GM19463 (cell line): ENCODE measurements around the gene SGK1.

Experiments used
- ATAC-seq: cut with Tn5 transposase; IDR thresholded peaks from one replicate; pipeline ENCODE4 v1.9.1; 2021; ENCODE audit warnings: mild to moderate bottlenecking, moderate library complexity; ENCODE audit not compliant: unreplicated experiment

Gene SGK1

DNA sequence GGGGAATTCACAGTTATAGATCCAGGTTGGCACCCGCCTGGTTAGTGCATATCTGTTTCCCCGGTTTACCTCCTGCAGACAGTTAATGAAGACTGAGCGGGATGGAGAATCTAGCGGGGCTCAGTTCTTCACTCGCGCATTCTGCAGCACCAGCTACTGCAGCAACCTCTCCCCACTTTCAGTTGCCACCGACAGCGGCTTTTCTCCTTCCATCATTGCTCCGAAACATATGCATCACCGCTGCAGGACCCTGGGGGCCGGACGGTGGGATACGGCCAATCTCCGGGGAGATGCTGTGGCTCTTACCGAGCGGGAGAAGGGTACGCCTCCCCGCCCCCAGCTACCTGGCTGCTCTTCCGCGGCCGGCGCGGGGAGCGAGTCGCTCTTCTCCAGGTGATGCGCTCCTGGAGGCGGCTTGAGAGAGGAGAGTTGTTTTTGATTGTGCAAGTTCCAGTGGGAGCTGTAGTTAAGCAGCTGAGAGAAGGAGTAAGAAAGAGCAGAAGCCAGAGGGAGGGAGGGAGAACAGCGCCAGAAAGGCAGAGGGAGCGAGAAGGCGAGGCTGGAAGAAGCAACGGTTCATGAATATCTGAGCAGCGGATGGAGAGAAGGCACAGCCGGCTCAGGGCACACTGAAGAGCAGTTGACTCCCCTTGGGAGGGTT, at the start of gene SGK1:
SGK1 (minus strand) TSS at position 642 of the 661 bp plus-strand sequence. CDS start 652 bp downstream, outside the sequence.
- ATAC-seq, result no peak

GRCh38 chr6:134363323-134364039, 45.6 kb upstream of the SGK1 start:
- no peak for ATAC-seq

GRCh38 chr6:134361011-134361410, 43.1 kb upstream of the SGK1 start:
- no peak for ATAC-seq

DNA sequence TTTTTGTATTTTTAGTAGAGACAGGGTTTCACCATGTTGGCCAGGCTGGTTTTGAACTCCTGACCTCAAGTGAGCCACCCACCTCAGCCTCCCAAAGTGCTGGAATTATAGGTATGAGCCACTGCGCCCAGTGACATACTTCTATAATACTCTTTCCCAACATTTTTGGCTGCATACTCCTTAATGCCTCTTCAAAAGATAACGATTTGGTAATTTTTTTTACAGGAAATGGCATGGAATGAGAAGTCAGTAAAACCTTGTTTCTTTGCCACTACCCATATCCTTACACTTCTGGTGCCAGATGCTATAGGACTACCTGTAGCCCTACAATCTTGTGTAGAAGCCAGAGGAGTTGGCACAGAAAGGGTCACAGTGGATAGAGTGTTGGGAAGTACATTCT, 41.4 kb upstream of the SGK1 start:
- no peak for ATAC-seq

DNA sequence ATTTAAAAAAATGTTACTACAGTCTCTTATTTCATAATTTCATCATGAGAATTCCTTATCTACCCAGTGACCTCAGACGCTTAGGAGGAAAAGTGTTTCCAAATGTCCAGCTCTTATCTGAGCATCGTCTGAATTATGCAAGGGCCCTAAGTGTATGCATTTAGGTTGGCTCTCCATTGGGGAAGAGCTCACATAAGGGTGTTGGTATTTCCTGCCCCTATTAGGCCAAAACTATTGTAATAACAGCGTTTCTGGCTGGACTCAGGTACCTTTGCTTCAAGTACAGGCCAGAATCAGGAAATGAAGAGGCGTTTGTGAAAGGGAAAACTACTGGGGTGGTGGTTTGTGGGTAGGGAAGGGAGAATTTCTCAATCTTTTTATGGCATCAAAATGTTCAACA, 40.4 kb upstream of the SGK1 start:
- ATAC-seq, result no peak

DNA sequence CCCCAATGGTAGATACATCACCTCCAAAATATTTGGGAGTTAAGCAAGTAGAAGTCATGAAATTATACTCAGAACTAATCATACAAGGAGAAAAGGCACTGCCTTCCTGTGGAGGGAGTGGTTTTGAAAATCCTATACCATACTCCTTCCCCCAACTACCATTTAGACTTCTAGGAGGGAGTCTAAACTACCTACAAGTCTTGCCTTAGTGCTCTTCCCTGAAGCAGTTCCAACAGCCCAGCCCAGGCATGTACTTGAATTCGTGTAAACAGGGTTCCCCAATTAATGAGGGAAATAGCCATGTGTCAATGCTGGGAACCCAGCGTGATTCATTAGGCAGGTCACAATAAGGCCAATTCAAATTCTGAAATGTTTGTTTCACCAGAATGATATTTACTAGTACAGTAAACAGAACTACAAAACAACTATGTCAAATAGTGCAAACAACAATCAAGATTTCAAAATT, 39.1 kb upstream of the SGK1 start:
- ATAC-seq, result no peak

DNA sequence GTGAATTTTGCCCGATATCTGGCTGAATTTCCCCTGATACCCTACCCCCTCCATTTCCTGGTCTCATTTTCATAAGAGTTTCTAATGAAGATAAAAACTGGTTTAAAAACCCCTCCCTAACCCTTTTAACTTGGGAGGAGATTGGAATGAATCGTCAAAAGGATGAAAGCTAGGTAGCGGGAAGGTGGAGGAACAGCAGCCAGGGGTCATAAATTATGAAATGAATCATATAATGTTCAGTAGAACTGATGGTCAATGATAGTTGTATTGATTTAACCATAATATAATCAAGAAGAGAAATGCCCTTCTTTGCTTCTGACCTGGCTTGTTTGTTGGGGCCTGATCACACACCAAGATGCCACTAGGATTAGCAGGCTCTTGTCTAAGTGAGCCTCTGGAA, 38.5 kb upstream of the SGK1 start:
- no peak for ATAC-seq

GRCh38 chr6:134352786-134353480, 35.0 kb upstream of the SGK1 start:
- peak; percentile 53 for ATAC-seq

DNA sequence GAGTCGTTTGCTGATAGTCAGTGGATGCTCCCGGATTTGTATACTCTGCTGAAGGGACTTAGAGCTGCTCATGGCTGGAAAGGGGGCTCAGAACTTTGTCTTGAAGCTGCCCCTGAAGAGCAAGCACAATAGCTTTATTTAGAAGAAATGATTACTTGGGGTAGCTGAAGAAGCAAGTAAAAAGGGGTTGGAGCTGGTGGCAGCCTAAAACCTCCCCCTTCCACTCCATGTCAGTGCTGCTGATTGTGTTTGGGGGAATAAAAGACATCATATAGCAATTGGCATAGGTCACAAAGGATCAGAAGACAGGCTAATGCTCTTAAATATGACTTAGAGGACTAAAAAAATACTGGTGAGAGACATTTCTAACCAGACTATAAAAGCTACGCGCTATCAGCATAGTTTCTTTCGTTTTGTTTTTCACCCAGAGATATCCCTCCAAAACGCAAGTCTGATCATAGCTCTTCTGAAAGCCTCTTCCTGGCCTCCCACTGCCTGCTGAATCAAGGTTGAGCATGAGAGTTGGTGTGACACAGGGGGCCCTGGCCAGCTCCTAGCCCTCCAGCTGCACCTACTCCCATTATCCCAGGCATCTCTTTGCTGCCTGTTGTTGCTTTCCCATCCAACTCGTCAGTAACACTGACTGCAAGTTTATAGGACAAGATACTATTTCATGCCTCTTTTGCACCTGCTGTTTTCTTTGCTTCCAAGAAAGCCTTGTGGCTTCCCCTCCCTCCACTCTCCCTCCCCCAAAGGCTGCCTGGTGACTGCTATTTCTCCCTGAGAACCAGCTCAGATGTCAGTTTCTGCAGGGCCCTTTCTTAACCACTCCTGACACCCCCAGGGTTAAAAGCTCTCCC, 33.9 kb upstream of the SGK1 start:
- no peak for ATAC-seq

GRCh38 chr6:134347885-134348805, 30.2 kb upstream of the SGK1 start:
- ATAC-seq, result no peak

- ATAC-seq, result no peak
Observed at GRCh38 chr6:134346932-134347545, 29.1 kb upstream of the SGK1 start.

DNA sequence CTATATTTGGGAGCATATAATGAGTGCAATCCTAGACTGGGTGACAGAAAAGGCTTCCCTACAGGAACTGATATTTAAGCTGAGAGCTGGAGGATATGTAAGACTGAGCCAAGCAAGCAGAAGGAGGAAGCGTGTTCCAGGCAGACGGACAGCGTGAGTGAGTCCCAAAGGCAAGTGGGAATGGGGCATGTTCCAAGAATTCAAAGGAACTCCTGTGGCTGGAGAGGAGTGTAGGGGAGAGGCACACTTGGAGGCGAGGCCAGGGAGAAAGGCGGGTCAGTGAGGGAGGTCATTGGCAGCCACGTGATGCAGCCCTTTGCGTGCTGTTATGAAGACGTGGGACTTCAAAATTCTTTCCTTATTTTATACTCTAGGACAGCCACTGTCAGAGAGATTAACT, 27.9 kb upstream of the SGK1 start:
- ATAC-seq, result no peak

DNA sequence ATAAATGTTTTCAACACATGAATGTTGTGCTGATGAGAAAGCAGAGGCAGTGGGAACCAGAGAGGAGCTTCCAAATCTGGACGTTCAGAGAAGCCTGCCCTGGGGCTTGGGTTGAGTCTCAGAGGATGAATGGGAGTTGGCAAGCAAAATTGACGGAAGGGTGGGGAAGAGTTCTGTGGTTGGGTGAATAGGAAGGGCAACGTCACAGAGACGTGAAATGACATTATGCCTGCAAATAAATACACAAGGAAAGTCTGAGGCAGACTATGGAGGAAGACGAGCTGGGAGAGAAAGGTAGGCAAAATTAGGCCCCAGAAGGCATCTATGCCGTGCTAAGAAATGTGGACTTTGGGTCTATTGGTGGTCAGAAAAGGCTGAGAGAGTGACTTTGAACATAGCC, 25.2 kb upstream of the SGK1 start:
- no peak for ATAC-seq

DNA sequence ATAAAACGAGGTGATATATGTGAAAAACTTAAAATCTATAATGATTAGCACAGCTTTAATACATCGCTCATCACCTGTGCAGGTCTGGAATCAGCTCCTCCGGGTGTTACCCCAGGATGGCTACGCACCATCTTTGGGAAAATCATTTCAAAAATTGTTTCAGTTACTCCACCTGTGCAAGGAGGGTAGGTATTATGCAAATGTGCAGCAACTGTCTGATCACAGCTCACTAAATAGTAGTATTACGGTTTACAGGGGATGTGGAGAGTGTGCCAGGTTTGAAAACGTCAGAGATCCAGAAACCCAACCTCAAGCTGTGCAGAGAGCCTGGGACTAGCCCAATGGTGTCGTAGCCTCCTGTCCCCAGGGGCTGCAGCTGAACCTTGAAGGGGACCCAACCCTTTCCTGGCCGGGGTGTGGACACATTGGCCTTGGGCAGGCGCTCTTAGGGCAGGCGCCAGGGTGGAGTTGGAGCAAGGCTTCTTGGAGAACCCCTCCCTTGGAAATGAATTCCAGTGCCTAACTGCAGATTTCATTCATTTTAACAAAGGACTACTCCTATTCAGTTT, 24.2 kb upstream of the SGK1 start:
- no peak for ATAC-seq

GRCh38 chr6:134340179-134340975, 22.5 kb upstream of the SGK1 start:
- ATAC-seq, result no peak

DNA sequence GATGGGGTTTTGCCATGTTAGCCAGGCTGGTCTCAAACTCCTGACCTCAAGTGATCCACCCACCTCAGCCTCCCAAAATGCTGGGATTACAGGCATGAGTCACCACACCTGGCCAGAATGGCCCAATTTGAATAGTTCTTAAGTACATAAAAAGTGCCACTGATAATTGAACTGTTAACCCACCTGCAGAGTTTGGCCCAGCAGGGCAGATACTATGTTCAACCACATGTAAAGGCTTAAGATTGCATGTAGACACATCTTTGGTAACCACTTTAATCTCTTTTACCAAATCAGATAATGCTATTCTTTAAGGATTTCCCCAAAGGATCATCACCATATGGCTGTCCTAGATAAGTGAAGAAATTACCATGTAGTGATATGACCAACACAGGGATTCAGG, 21.3 kb upstream of the SGK1 start:
- ATAC-seq, result no peak

DNA sequence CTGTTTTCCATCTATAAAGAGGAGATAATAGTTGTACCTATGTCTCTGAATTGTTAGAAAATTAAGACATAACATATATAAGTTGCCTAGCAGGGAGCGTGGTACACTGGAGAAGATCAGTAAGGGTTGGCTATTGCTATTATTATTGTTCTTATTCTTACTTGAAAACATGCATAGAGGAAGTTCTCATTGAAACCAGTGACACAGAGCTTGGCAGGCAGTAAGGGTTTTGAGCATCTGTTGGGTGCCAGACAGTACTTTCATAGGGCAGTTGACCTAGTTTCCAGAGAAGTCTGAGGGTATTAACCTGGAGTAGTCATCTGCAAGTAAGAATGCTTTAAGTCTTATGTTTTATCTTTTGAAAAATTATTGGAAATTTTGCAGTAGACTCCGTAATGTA, 13.3 kb upstream of the SGK1 start:
- no peak for ATAC-seq

DNA sequence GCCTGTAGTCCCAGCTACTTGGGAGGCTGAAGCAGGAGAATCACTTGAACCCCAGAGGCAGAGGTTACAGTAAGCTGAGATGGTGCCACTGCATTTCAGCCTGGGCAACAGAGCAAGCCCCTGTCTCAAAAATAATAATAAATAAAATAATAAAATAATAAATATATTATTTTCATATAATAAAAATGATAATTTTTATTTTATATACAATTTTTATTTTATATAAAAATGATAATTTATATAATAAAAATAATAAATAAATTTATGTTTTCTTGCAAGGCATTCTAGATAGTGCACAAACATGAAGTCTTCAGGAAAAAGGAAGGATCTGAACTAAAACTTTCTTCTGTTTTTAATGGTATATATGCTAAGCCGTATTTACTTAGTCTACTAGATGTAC, 12.6 kb upstream of the SGK1 start:
- no peak for ATAC-seq
